Measurements from ENCODE around the gene C15orf40. TPM values are rescaled to one million over a fixed set of nuclear protein-coding genes. Genes with fewer than 3 reads are reported as not detected.

C15orf40 gene
- total RNA-seq, 3 donors from 2014 or later = 10.2 to 26.8 (median 14.6) TPM

DNA sequence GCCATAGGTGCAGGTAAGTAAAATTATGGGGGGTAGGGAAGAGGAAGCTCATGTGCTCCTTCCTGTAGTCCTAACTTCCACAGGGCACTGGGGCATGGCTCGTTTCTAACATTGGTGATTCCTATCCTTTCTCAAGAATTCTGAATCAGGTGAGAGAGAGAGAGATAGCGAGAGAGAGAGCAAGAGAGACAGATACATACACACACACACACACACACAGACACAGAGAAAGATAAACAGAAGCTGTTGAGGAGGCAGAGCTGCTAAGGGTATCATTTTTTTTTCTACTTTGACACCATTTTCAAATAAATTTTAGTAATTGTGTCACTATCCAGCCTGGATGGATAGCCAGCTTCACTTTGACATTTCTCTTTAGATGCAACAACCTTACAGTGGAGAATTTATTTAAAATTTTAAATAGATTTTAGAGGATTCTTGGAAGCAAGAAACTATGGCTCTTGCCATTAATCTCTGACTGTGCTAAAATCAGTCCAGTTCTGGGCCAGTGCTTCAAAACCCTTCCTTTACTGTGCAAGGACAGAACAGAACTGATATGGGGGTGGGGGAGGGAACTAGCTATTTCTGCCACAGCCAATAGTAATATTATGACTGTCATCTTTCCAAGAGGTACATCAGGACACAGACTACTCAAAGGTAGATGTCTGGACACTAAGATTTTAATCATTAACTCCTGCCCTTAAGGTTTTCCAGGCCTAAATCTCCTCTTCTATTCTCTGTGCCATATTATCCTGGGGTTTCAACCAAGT, 40.0 kb downstream of the C15orf40 start:
- no peaks in the 10 kb centered on the region for H3K4me1 ChIP-seq
- H3K9me3 ChIP-seq = no peaks in the 10 kb centered on the region
- no peak overlapping the region for H3K4me3 ChIP-seq
- H3K27me3 ChIP-seq = no peaks in the 10 kb centered on the region
- DNase-seq (ENCODE audit: low spot score in 2 of 2) = no peak
- intact Hi-C loops (cut with DNase I; ENCODE audit: low total_unique reads) = no loop called here
- TF ChIP-seq POLR2AphosphoS5 (IDR thresholded peaks at IDR 0.05) (no peak), POLR2A (IDR thresholded peaks at IDR 0.05) (no peak)
- TF ChIP-seq, protein P1, sequence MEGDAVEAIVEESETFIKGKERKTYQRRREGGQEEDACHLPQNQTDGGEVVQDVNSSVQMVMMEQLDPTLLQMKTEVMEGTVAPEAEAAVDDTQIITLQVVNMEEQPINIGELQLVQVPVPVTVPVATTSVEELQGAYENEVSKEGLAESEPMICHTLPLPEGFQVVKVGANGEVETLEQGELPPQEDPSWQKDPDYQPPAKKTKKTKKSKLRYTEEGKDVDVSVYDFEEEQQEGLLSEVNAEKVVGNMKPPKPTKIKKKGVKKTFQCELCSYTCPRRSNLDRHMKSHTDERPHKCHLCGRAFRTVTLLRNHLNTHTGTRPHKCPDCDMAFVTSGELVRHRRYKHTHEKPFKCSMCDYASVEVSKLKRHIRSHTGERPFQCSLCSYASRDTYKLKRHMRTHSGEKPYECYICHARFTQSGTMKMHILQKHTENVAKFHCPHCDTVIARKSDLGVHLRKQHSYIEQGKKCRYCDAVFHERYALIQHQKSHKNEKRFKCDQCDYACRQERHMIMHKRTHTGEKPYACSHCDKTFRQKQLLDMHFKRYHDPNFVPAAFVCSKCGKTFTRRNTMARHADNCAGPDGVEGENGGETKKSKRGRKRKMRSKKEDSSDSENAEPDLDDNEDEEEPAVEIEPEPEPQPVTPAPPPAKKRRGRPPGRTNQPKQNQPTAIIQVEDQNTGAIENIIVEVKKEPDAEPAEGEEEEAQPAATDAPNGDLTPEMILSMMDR (IDR thresholded peaks at IDR 0.05) = no peak
- no peak overlapping the region for H3K27ac ChIP-seq
- H3K36me3 ChIP-seq = no peaks in the 10 kb centered on the region

DNA sequence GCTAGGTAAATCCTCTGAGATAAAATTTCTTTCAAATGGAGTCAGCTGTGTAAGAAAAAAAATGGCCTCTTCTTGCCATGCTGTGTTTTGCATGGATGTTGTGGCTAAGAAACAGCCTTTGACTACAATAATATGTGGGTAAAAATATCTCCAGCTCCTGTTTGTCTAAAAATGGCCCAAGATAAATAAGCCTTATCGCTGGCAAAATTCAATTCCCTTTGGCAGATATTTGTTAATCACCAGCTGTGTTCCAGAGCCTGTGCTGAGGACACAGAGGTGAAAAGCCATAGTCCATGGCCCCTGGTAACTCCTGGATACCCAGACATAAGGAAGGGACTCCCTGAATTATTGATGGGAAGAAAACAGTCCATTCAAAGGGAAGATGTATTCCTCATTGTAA, 40.7 kb downstream of the C15orf40 start:
- Histone ChIP-seq H3K9me3 (no peaks in the 10 kb centered on the region), H3K4me3 (no peak overlapping the region), H3K4me1 (no peaks in the 10 kb centered on the region), H3K27me3 (no peaks in the 10 kb centered on the region), H3K27ac (no peak overlapping the region), H3K36me3 (no peaks in the 10 kb centered on the region)
- TF ChIP-seq POLR2A (IDR thresholded peaks at IDR 0.05) = no peak
- no peak for DNase-seq (ENCODE audit: low spot score in 2 of 2)
- intact Hi-C loops (cut with DNase I; ENCODE audit: low total_unique reads) = no loop called here

DNA sequence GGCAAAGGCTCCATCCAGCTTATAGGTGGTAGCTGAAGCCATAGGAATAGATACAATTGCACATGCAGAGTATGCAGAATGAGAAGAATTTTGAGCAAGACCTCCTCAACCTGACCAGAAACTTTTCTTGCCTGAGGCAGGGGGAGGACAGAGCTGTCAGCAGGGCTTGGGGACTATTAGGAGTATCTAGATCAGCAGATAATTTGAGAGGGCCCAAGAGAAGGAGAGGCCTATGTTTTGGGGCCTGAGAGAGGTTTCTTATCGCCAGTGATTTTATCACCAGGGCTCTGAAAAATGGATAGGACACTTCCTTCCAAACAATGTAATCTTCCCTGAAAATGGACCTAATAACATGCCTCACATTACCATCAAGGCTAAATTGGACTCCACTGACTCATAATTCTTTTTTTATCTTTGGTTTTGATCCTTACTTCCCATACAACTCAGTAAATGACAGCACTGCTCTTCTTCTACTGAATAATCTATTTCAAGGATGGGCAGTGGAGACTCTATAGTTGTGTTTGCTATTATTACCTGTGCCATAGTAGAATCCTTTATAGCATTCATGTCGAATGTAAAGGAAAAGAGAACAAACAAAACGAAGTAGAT, 41.3 kb downstream of the C15orf40 start:
- Histone ChIP-seq H3K4me3 (no peak overlapping the region), H3K36me3 (no peaks in the 10 kb centered on the region), H3K4me1 (no peaks in the 10 kb centered on the region), H3K27me3 (no peaks in the 10 kb centered on the region), H3K9me3 (no peaks in the 10 kb centered on the region), H3K27ac (no peak overlapping the region)
- TF ChIP-seq, protein P1 (IDR thresholded peaks at IDR 0.05) = no peak
- intact Hi-C loops (cut with DNase I; ENCODE audit: low total_unique reads) = no loop called here
- DNase-seq (ENCODE audit: low spot score in 2 of 2) = no peak

DNA sequence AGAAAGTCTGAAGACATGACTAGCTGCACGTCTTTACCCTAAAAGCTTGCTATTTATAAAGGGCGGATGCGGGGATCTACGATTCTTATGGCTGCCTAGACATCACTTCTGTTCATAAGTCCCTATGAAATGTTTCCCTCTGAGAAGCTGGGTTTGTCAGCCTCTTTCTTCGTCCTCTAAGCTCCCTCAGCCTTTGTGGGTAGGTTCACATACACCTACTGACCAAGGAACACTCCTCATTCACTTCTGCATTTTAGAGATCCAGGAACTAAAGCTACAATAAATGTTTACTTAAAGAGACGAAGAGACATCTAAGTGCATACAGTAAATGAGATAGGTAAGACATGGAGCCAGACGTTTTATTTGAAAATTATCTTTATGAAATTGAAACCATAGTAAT, 42.1 kb downstream of the C15orf40 start:
- Histone ChIP-seq H3K27me3 (no peaks in the 10 kb centered on the region), H3K4me1 (no peaks in the 10 kb centered on the region), H3K9me3 (no peaks in the 10 kb centered on the region), H3K27ac (no peak overlapping the region), H3K4me3 (no peak overlapping the region), H3K36me3 (no peaks in the 10 kb centered on the region)
- DNase-seq (ENCODE audit: low spot score in 2 of 2) = no peak
- TF ChIP-seq POLR2AphosphoS5 (IDR thresholded peaks at IDR 0.05) (no peak), POLR2A (IDR thresholded peaks at IDR 0.05) (no peak)
- TF ChIP-seq, protein P1 (IDR thresholded peaks at IDR 0.05) = no peak
- intact Hi-C loops (cut with DNase I; ENCODE audit: low total_unique reads) = no loop called here

DNA sequence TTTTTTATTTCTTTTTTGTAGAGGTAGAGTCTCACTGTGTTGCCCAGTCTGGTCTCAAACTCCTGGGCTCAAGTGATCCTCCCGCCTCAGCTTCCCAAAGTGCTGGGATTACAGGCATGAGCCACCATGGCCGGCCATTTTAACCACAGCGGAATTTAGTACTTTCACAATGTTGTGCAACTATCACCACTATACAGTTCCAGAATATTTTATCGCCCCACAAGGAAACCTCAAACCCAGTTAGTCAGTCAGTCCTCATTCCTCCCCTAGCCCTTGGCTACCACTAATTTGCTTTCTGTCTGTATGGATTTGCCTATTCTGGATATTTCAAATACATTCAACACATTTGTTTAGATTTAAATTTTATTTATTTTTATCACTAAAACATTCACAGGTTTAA, 43.4 kb downstream of the C15orf40 start:
- Histone ChIP-seq H3K36me3 (no peaks in the 10 kb centered on the region), H3K4me3 (no peak overlapping the region), H3K27me3 (no peaks in the 10 kb centered on the region), H3K4me1 (no peaks in the 10 kb centered on the region), H3K9me3 (no peaks in the 10 kb centered on the region), H3K27ac (no peak overlapping the region)
- no peak for DNase-seq (ENCODE audit: low spot score in 2 of 2)
- TF ChIP-seq, protein P1 (IDR thresholded peaks at IDR 0.05) = no peak
- intact Hi-C loops (cut with DNase I; ENCODE audit: low total_unique reads) = no loop called here

All from breast epithelium (tissue), 4 donors.